Ureter (tissue), 1 donor: ENCODE data around the gene ZBTB45. TPM values are rescaled to one million over a fixed set of nuclear protein-coding genes. Genes with fewer than 3 reads are reported as not detected.
"Not testable (repeated sequence)": the region's sequence is repeated elsewhere in the genome, so short reads cannot be mapped to it uniquely, and the experiment has no call there.

ENCODE experiments used
- DNase-seq: peaks from one replicate; pipeline ENCODE4 v3.0.0-alpha.2; 2020; ENCODE audit warnings: low spot score
- total RNA-seq: library from RNA; stranded (reverse); gene quantifications from one replicate; pipeline ENCODE4 v1.2.4, GENCODE V29; 2023
- donor health status: DM: yes; HTN: yes; CAD: no.

Gene ZBTB45
- total RNA-seq, 1 donor from 2014 or later = 14.9 TPM

DNA sequence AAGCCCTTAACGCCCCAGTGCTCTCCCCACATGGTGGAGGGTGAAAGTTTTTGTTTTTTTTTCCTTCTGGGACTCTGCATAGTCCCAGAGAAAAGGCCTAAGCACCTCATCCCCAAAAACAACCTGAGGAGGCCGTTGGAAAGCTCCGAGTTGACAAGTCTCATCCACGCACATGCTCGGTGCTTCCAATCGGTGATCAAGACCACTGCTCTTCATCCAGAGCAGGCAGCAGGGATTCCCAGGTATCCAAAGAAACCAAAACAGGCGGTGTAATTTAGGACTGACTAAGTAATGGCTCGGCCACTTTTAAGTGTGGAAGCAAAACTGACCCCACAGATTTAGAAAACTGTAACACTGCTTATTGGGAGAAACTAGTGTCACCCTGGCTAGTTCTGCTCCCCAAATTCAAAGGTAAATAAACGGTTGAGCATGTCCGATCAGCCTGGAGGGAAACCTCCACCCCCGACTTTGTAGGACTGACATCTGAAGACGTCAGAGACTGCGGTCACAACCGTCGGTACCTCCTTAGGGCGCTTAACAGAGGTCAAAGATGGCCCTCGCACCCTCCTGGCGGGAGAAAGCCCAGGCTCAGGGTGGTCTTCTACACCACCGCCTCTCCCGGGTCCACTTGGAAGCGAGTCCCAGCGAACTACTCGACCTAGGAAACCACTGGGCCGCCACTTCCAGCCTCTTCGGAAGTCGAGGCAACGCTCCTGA is 44.5 kb downstream of the ZBTB45 start:
- DNase-seq = no peak

GRCh38 chr19:58474291-58474996 is 45.2 kb downstream of the ZBTB45 start:
- DNase-seq = no peak

DNA sequence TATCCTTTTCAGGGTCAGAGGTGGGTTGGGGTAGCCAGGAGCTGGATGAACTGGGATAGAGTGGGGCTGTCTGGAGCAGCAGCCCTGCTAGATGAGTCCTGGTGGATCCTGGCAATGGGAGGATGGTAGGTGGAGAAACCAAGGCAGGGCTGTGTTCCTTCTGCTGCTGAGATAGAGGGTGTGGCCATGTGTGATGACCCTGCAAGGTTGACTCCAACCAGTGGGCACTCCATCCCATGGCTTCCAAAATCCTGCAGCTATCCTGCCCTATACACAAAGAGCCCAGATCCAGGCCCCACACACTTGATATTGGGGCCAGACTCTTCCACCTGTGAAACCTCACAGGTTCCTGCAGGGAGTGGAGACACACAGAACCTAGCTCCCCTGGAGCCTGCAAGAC is 45.8 kb downstream of the ZBTB45 start:
- no peak for DNase-seq

GRCh38 chr19:58471736-58472135 is 47.9 kb downstream of the ZBTB45 start:
- no peak for DNase-seq

- not testable (repeated sequence) for DNase-seq
These were observed 48.6 kb downstream of the ZBTB45 start for GRCh38 chr19:58470837-58471543.

DNA sequence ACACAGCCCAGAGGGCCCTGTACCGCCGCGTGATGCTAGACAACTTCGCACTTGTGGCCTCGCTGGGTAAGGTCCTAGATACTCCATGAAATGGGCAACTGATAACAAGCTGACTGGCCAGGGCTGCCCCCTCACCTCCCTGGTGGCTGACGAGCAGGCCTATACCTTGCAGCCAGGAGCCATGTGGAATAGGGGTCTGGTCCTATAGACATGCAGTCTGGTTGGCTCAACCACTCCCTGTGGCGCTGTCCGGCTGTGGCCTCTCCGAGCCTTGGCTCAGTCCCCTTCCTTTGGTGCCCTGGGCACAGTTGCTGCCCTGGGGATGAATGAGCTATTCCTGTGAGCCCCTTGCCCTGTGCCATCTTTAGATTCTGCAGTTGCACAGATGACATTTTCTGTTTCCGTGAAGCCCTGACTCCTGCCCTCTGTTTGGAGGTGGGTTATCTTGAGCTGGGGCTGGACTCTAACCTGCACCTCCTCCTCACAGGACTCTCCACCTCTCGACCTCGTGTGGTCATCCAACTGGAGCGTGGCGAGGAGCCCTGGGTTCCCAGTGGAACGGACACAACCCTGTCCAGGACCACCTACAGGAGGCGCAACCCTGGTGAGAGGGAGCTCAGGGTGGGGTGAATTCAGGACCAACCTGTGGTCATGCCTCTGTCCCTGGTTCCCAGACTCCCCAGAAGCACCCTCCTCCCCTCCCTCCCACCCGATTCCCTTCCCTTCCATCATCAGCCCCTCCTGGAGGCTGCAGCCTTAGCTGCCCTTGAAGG is 50.2 kb downstream of the ZBTB45 start:
- DNase-seq = no peak

DNA sequence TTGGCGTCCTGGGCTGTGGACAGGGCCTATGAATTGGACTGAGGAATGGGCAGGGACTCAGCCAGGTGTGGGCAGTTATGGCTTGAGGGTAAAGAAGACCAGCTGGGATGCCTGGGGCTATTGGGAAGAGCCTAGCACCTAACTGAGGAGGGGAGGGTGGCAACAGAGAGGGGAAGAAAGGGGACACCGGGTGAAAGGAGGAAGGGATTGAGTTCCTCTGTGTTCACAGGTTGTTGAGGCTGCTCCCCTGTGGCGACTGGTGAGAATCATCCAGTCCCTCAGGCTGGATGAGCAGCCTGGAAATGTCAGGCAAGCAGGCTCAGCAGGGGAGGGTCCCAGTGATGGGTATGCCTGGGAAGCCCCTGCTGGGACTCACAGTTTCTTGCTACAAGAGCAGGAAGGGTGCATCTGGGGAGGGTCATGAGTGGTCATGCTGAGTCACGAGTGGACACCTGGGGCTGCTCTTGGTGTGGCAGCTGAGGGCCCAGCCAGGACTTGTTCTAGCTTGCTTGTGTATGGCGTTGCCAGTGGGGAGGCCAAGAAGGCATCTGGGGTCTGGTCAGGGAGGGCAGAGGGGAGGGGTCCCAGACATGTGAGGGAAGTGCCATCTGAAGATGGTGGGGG is 51.3 kb downstream of the ZBTB45 start:
- DNase-seq = no peak

DNA sequence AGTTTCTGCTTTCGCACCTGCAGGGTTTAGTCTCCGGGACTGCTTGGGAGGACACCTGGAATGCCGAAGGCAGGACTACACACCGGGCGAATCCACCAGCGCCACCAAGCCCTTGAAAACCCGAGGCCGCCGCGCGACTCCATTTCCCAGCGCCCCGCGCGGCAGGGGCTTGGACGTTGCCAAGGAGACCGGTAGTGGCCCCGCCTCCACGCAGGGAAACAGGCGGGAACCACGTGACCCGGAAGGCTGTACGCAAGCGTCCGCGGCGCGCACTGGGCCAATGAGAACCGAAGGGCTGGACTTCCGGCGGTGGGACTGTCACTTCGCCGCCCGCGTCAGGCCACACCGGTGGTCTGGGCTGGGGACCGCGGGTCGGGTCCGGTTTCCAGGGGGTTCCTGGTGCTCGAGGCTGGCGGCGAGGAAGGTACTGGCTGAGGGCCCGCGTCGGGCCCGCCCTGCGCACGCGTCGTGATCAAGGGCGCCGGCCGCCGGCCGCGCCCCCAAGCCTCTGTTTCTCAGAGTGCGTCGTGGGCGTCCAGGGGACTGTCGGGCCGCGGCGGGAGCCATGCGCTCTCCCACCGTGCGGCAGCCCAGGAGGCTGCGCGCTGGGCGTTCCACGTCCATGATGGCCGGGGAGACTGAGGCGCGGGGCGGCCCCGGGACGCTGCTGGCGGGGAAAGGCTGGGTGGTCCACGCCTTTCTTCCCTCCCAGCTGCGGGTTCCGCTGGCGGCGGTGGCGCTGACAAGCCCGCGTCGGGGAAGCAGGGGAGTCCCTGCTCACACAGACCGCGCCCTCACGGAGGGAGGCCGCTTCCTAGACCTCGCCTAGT is 52.6 kb downstream of the ZBTB45 start, which contains the start of gene ZNF324:
ZNF324 (plus strand) TSS at position 321 of the 830 bp plus-strand sequence. CDS start 2,106 bp downstream, outside the sequence.
- DNase-seq = peak; percentile 99

DNA sequence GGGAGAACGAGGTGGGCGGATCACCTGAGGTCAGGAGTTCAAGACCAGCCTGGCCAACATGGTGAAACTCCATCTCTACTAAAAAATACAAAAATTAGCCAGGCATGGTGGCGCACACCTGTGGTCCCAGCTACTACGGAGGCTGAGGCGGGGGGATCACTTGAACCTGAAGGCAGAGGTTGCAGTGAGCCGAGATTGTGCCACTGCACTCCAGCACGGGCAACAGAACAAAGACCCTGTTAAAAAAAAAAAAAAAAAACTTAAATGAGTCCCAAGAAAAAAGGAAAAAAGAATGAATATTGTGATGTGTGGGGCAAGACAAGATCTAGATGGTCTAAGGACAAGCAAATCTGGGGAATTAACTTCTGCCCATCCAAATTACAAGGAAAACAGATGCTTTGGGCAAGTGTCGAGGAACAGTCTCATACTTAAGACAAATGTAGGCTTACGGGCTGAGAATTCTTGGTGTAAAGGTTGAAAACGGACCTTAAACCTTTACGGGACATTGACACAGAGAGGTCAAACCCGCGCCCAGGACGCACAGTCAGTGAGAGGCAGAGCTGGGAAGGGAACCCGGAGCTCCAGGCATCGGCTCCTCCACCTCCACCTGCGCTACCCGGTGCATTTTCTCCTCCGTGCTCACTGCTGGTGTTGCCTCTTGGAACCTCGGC is 53.4 kb downstream of the ZBTB45 start:
- no peak for DNase-seq

Other genes starting within 250 kb of the ZBTB45 start
- 8.6 TPM for gene ZNF8, start 240.9 kb downstream of the ZBTB45 start, total RNA-seq
- 38.8 TPM for gene ERVK3-1, start 214.4 kb downstream of the ZBTB45 start, total RNA-seq
- 3.5 TPM for gene ZSCAN22, start 192.8 kb downstream of the ZBTB45 start, total RNA-seq
- gene A1BG, start 166.3 kb downstream of the ZBTB45 start, total RNA-seq = 10.7 TPM
- gene ZNF497, start 157.1 kb downstream of the ZBTB45 start, total RNA-seq = 1.6 TPM
- 3.6 TPM for gene ZNF837, start 138.8 kb downstream of the ZBTB45 start, total RNA-seq
- 1,165 TPM for gene RPS5, start 132.5 kb downstream of the ZBTB45 start, total RNA-seq
- gene RNF225, start 124.2 kb downstream of the ZBTB45 start, total RNA-seq = 1.8 TPM
- 11.5 TPM for gene ZNF584, start 111.2 kb downstream of the ZBTB45 start, total RNA-seq
- 8.0 TPM for gene ZNF132, start 79.7 kb downstream of the ZBTB45 start, total RNA-seq
- gene ZNF324B, start 68.2 kb downstream of the ZBTB45 start, total RNA-seq = 8.1 TPM
- gene ZNF324, start 52.7 kb downstream of the ZBTB45 start, total RNA-seq = 14.7 TPM
- 18.0 TPM for gene ZNF446, start 43.5 kb downstream of the ZBTB45 start, total RNA-seq
- 16.5 TPM for gene SLC27A5, start 7.8 kb downstream of the ZBTB45 start, total RNA-seq
- gene TRIM28, start 24.3 kb upstream of the ZBTB45 start, total RNA-seq = 329 TPM
- 137 TPM for gene CHMP2A, start 35.3 kb upstream of the ZBTB45 start, total RNA-seq
- 60.7 TPM for gene UBE2M, start 38.8 kb upstream of the ZBTB45 start, total RNA-seq
- gene MZF1, start 53.5 kb upstream of the ZBTB45 start, total RNA-seq = 43.4 TPM